HFFc6 (cell line): ENCODE measurements around the gene ATN1. TPM values are rescaled to one million over a fixed set of nuclear protein-coding genes. Genes with fewer than 3 reads are reported as not detected.
A peak's percentile ranks its signal among the peaks of the same experiment; 100 is the strongest.

ENCODE experiments used
- DNase-seq: peaks from one replicate; pipeline ENCODE4 v3.0.0-alpha.2; 2018
- H3K27ac Mint-ChIP-seq: 2 replicates; pipeline ENCODE4 v1.8.0; 2020; ENCODE audit warnings: mild to moderate bottlenecking, mixed read lengths
- H3K27me3 Mint-ChIP-seq: 2 replicates; pipeline ENCODE4 v1.8.0; 2021; ENCODE audit warnings: mild to moderate bottlenecking, moderate library complexity, mixed read lengths; ENCODE audit not compliant: insufficient read depth
- H3K36me3 Mint-ChIP-seq: 2 replicates; pipeline ENCODE4 v1.8.0; 2021; ENCODE audit warnings: low read depth, mixed read lengths
- H3K4me1 Mint-ChIP-seq: 2 replicates; pipeline ENCODE4 v1.8.0; 2020; ENCODE audit warnings: low read depth, mixed read lengths
- H3K4me3 Mint-ChIP-seq: 2 replicates; pipeline ENCODE4 v1.8.0; 2020; ENCODE audit warnings: mild to moderate bottlenecking, moderate library complexity, mixed read lengths
- H3K9me3 Mint-ChIP-seq: 2 replicates; pipeline ENCODE4 v1.8.0; 2020; ENCODE audit warnings: mild to moderate bottlenecking, mixed read lengths
- microRNA-seq: library from miRNA; unstranded; fragments of <30 nt; microRNA quantifications from one replicate; pipeline ENCODE4, GENCODE V29; 2019
- total RNA-seq, 6 experiments: library from RNA; stranded (reverse); fragmentation: NEBNext Ultra II Directional; extraction: Animal tissue kit (Norgen Biotek cat#: 25700); gene quantifications; 2 replicates in 1 of 6; 3 replicates in 5 of 6; pipeline ENCODE4 v1.2.3, GENCODE V29; 2021
- TF ChIP-seq, protein P1 (sequence below): fragments of 200-600 bp; sonication (generic); IDR thresholded peaks from 2 replicates; pipeline ENCODE4 v1.5.0; 2021; ENCODE audit warnings: antibody characterized with exemption, mild to moderate bottlenecking

ATN1 gene
- total RNA-seq, 6 experiments from 2014 or later, result 96.8 to 120 (median 107) TPM

DNA sequence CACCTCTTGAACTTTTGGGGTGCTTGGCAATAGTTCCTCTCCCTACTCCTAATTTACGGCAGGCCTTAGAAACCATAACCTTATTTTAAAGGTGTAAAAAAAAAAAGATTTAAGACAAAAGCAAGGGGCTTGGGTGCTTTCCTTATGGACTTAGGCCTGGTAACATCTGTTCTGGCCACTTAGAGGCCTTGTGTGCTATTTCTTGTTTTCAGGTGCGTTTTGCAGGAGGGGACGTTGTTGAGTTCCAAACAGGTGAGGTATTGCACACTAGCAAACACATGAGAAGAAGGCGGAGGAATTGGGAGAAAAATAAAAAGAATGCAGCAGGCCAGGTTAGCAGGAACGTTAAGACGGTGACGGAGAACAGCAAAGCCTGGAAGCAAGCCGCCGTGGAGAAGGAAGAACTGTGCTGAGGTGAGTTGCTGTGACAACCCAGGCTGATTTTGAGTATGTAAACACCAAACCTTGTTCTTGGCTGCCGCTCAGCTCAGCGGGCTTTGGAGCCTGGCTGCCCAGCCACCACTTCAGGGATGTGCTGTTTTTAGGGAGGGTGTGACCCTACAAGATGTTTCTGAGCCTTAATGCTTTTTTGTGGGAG is 60.3 kb downstream of the ATN1 start:
- Mint-ChIP-seq H3K27ac (no peak overlapping the region), H3K36me3 (peaks cover 8% of the 10 kb centered on the region), H3K27me3 (no peaks in the 10 kb centered on the region), H3K9me3 (no peaks in the 10 kb centered on the region), H3K4me3 (no peak overlapping the region), H3K4me1 (no peaks in the 10 kb centered on the region)
- no peak for DNase-seq
- TF ChIP-seq, protein P1, sequence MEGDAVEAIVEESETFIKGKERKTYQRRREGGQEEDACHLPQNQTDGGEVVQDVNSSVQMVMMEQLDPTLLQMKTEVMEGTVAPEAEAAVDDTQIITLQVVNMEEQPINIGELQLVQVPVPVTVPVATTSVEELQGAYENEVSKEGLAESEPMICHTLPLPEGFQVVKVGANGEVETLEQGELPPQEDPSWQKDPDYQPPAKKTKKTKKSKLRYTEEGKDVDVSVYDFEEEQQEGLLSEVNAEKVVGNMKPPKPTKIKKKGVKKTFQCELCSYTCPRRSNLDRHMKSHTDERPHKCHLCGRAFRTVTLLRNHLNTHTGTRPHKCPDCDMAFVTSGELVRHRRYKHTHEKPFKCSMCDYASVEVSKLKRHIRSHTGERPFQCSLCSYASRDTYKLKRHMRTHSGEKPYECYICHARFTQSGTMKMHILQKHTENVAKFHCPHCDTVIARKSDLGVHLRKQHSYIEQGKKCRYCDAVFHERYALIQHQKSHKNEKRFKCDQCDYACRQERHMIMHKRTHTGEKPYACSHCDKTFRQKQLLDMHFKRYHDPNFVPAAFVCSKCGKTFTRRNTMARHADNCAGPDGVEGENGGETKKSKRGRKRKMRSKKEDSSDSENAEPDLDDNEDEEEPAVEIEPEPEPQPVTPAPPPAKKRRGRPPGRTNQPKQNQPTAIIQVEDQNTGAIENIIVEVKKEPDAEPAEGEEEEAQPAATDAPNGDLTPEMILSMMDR, result no peak

Small RNAs within 50 kb of the gene (microRNA-seq; reads per million reads assigned to microRNA genes)
- not detected for gene MIR141
- 15.4 reads per million, percentile 20 among the genes with 10 or more reads in this experiment for gene MIR200C

Other genes starting within 250 kb of the ATN1 start
- gene ZNF384, start 238.6 kb upstream of the ATN1 start, total RNA-seq, result 10 to 100 TPM; 32.8 to 43.9 (median 41.1) TPM
- 1 to 10 TPM; 2.6 to 4.6 (median 3.8) TPM for gene PIANP, start 227.1 kb upstream of the ATN1 start, total RNA-seq
- 100 to 1,000 TPM; 103 to 122 (median 108) TPM for gene COPS7A, start 203.9 kb upstream of the ATN1 start, total RNA-seq
- 100 to 1,000 TPM; 273 to 329 (median 298) TPM for gene MLF2, start 174.8 kb upstream of the ATN1 start, total RNA-seq
- 100 to 1,000 TPM; 423 to 607 (median 561) TPM for gene PTMS, start 161.6 kb upstream of the ATN1 start, total RNA-seq
- under 1 TPM; 0.15 to 0.64 (median 0.50) TPM for gene LAG3, start 155.4 kb upstream of the ATN1 start, total RNA-seq
- under 1 TPM in 3 of 6 experiments, not detected in 3; 0.11 to 0.25 (median 0.11) TPM for gene CD4, start 138.4 kb upstream of the ATN1 start, total RNA-seq
- gene GPR162, start 106.1 kb upstream of the ATN1 start, total RNA-seq, result 1 to 10 TPM in 5 of 6 experiments, under 1 TPM in 1; 0.78 to 3.1 (median 2.6) TPM
- 100 to 1,000 TPM in 4 of 6 experiments, 10 to 100 TPM in 2; 94.0 to 109 (median 103) TPM for gene P3H3, start 99.6 kb upstream of the ATN1 start, total RNA-seq
- gene GNB3, start 87.0 kb upstream of the ATN1 start, total RNA-seq, result 1 to 10 TPM; 4.3 to 7.2 (median 6.3) TPM
- gene CDCA3, start 76.7 kb upstream of the ATN1 start, total RNA-seq, result 10 to 100 TPM; 24.0 to 62.5 (median 56.3) TPM
- gene USP5, start 75.8 kb upstream of the ATN1 start, total RNA-seq, result 100 to 1,000 TPM; 149 to 211 (median 182) TPM
- gene TPI1, start 60.4 kb upstream of the ATN1 start, total RNA-seq, result 100 to 1,000 TPM; 853 to 931 (median 870) TPM
- gene SPSB2, start 54.7 kb upstream of the ATN1 start, total RNA-seq, result 10 to 100 TPM; 12.1 to 13.9 (median 13.0) TPM
- gene LRRC23, start 23.1 kb upstream of the ATN1 start, total RNA-seq, result 1 to 10 TPM; 5.5 to 7.9 (median 6.6) TPM
- 10 to 100 TPM; 18.9 to 26.9 (median 24.7) TPM for gene ENO2, start 13.4 kb upstream of the ATN1 start, total RNA-seq
- gene RNU7-1, start 15.9 kb downstream of the ATN1 start, total RNA-seq, result not detected
- gene C12orf57, start 16.1 kb downstream of the ATN1 start, total RNA-seq, result 100 to 1,000 TPM; 115 to 131 (median 123) TPM
- not detected for gene PTPN6, start 23.4 kb downstream of the ATN1 start, total RNA-seq
- 100 to 1,000 TPM; 160 to 198 (median 182) TPM for gene PHB2, start 42.7 kb downstream of the ATN1 start, total RNA-seq
- gene EMG1, start 43.0 kb downstream of the ATN1 start, total RNA-seq, result 10 to 100 TPM; 64.9 to 83.7 (median 75.6) TPM
- 10 to 100 TPM; 17.4 to 28.4 (median 21.6) TPM for gene LPCAT3, start 90.5 kb downstream of the ATN1 start, total RNA-seq
- gene C1S, start 132.8 kb downstream of the ATN1 start, total RNA-seq, result 10 to 100 TPM; 21.9 to 30.8 (median 30.2) TPM
- gene C1R, start 164.5 kb downstream of the ATN1 start, total RNA-seq, result 10 to 100 TPM in 5 of 6 experiments, 1 to 10 TPM in 1; 9.3 to 43.4 (median 36.0) TPM
- gene C1RL, start 181.3 kb downstream of the ATN1 start, total RNA-seq, result 10 to 100 TPM in 5 of 6 experiments, 1 to 10 TPM in 1; 8.5 to 20.0 (median 15.8) TPM
- gene RBP5, start 200.9 kb downstream of the ATN1 start, total RNA-seq, result not detected
- 10 to 100 TPM; 10.4 to 15.5 (median 13.7) TPM for gene CLSTN3, start 202.4 kb downstream of the ATN1 start, total RNA-seq